ENCODE measurements around the gene DHDH. TPM values are rescaled to one million over a fixed set of nuclear protein-coding genes. Genes with fewer than 3 reads are reported as not detected.

Gene DHDH
- total and polyA plus RNA-seq, 2 of the 13 experiments (the other 11 are each of a cell fraction or from before 2014, with no cell fraction given): 0.13 to 0.91 TPM

- TF ChIP-seq SUZ12 (IDR thresholded peaks at IDR 0.05; ENCODE audit: low read depth, low read length) (no peak), ZNF513 (CRISPR knock-in tag; conservative IDR thresholded peaks at IDR 0.05) (no peak), MAF1 (CRISPR knock-in tag; IDR thresholded peaks at IDR 0.05; ENCODE audit: borderline replicate concordance) (no peak), PAX8 (CRISPR knock-in tag; IDR thresholded peaks at IDR 0.05; ENCODE audit: borderline replicate concordance) (no peak), ZNF709 (CRISPR knock-in tag; IDR thresholded peaks at IDR 0.05) (no peak), ZSCAN30 (CRISPR knock-in tag; IDR thresholded peaks at IDR 0.05) (no peak), ZNF362 (CRISPR knock-in tag; IDR thresholded peaks at IDR 0.05; ENCODE audit: borderline replicate concordance) (no peak), ZEB1 (IDR thresholded peaks at IDR 0.05; ENCODE audit: insufficient replicate concordance, low read depth) (no peak), YEATS4 (CRISPR knock-in tag; IDR thresholded peaks at IDR 0.05; ENCODE audit: borderline replicate concordance) (peak; percentile 53; the same call in 1 of the 2 replicates), TOPORS (CRISPR knock-in tag; IDR thresholded peaks at IDR 0.05) (no peak), ZNF616 (CRISPR knock-in tag; IDR thresholded peaks at IDR 0.05; ENCODE audit: low read depth) (no peak), HIC2 (CRISPR knock-in tag; IDR thresholded peaks at IDR 0.05; ENCODE audit: low read depth) (peak; percentile 96), TAF15 (IDR thresholded peaks at IDR 0.05; ENCODE audit: low read depth, low read length, poor library complexity, severe bottlenecking) (no peak), ZNF280D (CRISPR knock-in tag; IDR thresholded peaks at IDR 0.05) (no peak), CBX5 (CRISPR knock-in tag; IDR thresholded peaks at IDR 0.05; ENCODE audit: borderline replicate concordance) (0 out of 2 replicates have a peak, but pooled peaks have one; percentile 58), FUBP1 (CRISPR knock-in tag; IDR thresholded peaks at IDR 0.05; ENCODE audit: borderline replicate concordance) (no peak)
Observed at GRCh38 chr19:48907671-48908070, 25.8 kb upstream of the DHDH start (continued).
